DMS153 treated with DMSO at 0.1 percent for 48 hours (cell line): ENCODE data around the gene AMOT.

ENCODE experiments used
- DNase-seq: peaks from one replicate; lab custom pipeline; 2025; ENCODE audit not compliant: unreplicated experiment; lab: John Stamatoyannopoulos, UW

AMOT gene

DNA sequence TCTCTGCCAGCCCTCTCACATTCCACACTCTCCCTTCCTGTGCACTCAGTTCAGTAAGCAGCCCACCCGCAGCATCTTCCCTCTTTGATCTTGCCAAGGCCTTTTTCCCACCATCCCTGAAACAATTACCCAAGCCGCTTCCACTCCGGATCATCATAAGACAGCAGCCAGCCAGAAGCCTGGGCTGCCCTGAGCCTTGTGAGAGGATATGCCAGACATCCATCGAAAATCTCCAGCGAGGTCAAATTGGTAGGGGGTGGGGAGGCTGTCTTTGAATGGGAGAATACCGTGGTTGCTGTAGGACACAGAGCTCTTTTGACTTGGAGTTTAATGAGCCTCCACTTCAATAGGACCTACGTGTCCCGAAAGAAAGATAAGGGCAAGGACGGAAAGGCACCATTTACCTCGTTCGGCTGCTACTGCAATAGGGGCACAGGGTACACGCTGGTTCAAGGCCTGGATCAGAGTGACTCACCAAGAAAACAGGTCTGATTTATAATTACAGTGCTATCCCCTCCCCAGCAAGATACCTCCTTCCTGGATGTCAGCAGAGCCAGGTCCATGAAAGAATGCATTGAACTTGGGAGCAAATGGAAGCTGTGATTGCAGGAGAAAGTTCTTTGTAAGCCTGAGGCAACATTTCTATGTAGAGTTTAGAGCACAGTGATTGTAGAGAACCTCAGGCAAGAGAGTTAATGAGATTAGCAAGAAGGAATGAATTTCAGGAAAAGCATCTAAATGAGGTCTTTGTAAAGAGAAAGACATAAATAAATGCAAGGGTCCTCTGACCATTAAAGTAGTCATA lies 39.5 kb downstream of the AMOT start:
- DNase-seq = no peak

DNA sequence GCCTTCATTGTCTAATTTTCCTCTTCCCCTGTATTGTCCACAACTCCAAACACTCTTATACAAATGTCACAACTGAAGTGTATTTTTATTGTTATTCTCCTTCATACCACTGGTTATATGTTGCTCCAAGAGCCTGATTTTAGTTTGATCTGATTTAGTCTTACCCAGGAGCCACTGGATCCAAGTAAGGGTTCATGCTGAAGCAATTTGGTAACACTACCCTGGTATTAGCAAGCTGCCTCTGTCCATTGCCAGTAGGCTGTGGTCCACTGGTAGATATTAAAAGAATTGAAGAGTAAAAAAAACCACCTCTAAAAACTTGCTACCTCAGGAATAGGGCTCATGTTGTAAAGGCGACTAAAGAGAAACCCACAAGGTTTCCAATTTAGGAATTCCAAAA lies 41.2 kb downstream of the AMOT start:
- DNase-seq = no peak

DNA sequence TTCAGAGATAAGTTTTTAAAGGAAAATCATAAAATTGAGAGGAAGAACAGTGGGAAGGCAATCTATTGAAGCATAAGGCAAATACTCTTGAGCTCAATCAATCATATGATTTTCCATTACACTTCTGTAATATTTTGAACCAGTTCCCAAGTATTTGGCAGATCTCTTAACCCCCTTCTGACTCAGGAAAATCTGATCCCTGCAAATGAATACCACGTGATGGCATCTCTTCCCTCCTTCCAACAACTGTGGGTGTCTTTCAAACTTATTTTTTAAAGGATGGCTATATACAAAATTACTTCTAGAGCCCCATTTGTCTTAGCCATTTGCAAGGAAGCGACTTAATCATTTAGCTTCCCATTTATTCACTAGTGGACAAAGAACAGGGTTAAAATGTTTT lies 41.9 kb downstream of the AMOT start:
- DNase-seq = no peak

DNA sequence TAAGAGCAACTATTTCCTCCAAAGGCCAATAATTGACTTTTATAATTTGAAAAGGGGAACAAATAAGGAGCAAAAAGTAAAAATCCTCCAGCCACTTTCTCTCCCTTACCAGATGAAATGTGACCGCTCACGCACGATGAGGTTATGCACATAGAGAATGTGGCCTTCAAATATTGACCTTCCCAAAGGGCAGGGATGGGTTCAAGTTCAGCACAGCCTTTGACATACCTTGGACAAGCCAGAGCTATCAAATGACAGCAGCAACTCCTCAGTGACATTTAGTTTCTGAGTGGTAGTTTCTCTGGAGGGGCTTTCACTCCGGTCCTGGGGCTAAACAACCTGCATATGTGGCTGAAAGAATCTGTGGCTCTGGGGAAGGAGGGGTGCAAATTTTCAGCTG lies 50.7 kb downstream of the AMOT start:
- DNase-seq = no peak

DNA sequence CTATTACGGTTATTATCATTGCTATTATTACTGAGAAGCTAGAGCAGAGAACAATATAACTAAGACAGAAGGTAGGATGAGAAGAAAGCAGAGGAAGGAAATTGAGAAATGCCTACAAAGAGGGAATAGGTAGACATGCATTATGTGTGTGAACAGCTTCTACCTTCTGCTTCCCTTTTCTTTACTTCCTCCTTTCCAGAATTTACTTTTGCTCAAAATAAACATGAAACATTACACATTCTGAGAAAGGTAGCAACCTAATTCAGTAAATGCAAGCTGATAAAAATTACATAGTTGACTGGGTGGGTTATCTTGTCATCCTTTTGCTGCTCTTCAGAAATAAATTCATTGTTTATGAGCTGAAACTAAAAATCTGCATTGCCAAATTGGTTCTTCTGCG lies 54.6 kb downstream of the AMOT start:
- no peak for DNase-seq

DNA sequence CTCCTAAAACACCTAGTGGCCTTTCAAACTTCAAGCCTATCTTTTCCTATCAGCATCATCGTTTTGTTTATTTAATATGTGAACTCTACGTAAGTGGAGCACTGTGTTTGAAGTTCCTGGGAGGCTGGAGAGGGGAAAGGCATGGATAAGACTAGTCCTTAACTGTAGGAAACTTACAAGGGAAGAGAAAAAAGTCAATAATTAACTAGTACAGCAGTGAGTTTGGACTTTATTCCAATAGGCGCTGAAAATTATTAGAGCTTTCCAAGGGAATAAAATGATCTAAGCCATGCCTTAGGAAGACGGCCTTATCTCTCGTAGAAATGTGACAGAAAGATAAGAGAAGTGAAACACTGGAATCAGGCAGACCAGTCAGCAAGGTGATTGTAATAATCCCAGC lies 55.3 kb downstream of the AMOT start:
- no peak for DNase-seq

DNA sequence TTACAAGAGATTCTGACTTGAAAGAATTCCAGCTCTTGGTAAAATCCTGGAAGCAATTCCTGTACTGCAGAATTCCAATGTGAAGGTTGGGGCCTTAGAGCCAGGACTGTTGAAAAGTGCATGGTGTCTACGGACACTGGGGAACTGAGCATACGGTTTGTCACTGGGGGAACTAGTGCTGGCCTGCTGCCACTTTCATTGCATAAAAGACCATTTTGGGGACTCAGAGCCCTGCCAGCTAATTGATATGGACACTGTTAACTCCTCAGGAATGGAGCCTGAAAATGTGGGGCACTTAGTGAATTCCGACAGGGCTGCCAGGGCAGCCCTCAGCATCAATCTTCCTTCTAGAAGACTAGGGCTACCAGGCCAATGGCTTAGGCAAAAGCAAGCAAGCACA lies 55.9 kb downstream of the AMOT start:
- no peak for DNase-seq

DNA sequence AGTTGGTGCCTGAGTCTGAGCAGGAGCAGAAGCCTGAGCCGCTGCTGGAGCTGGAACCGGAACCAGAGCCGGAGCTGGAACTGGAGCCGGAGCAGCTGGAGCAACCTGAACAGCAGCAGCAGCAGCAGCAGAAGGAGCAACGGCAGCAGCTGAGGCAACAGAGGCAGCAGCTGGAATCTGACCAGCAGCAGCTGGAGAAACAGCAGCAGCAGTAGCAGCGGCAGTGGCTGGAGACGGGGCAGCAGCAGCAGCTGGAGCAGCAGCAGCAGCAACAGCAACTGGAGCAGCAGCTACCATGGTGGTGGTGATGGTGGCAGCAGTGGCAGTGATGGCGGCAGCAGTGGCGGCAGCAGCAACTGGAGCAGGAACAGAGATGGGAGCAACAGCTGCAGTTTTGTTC lies 61.5 kb downstream of the AMOT start:
- no peak for DNase-seq

DNA sequence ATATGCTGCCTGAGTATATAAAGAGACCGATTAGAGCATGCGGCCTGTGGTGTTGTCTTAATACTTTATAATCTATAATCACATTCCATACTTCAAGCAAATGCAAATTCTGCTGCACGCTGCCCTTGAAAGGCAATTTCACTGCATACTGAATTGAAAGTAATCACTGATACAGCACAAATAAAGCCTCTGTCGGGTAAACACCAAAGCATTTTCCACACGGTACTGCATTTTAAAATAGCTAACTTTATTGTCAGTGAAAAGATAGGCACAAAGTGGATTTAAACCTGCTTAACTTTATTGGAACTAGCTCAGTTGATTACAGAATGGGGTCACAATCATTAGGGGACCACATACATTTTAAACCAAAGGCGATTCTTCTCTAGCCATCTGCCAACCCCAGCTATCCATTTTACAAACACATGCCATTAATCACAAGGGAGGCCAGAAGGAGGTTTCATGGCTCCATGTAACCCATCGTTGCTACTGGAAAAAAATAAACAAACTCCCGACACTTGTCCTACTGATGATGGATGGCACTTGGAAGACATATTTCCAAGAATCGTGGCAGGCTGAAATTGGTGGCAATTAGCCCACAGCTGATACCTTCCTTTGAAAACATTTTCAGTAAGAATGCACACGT lies 65.9 kb downstream of the AMOT start:
- no peak for DNase-seq

DNA sequence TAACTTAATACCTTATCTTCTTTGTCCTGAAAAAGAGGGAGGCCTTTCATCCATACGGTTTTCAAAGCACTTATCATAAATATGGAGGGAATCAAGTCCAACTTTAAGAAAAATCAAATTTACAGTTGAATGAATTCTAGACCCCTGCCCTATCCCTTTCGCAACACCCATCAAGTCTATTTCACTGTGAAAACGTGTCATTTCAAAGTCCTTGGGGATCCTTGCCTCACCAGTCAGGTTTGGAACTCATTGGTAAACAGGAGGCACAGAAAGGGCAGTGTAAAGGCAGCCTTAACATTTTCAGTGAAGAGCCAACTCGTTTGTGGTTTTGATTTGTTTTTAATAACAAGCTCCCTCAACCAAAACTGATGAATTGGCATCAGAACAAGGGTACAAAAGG lies 66.5 kb downstream of the AMOT start:
- no peak for DNase-seq

DNA sequence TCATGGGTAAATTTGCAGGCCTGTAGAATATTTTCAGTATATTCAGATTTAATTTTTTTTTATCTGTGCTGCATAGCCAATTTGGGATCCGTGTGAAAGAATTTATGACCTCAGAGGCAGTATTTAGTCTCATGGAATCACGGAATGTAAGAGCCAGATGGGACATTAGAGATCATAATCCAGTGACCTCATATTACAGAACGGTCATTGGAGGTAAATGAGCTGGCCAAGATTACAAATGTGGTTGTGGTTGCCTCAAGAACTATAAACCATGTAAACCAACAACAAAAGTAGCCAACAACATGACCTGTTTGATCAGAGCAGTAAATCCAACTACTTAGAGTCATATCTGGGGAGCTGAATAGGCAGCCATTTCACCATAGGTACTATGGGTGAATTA lies 71.6 kb downstream of the AMOT start:
- no peak for DNase-seq

DNA sequence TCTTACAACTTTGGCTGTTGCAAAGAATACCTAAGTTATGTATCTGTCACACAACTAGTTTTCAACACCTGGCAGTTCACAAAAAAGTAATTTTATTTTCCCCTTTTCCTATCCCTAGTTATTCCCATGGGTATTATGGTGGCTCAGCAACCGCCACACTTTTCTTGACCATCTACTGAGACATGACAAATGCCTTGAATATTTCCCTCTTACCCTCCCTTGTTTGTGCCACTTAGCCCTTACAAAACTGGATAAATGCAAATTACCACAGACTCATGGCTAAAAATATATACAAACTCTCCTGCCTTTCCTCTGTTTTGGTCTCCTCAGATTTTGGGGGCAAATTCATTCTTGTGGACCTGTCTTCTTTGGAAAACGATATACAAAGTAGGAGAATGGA lies 72.1 kb downstream of the AMOT start:
- no peak for DNase-seq

DNA sequence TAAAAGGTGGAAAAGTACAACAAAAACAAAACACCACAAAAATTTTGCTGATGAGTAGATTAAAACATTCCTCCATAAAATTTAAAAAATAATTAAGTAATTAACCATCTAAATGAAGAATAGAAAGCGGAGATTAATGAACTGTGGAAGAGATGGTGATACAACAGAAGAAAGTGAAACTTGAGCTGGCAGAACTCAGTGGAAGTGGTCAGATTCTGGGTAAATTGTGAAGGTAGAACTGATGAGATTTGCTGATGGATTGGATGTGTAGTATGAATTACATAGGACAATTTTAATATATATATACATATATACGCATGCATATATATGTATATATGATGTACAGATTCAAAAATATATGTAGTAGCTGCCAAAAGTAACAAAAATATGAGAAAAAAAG lies 73.9 kb downstream of the AMOT start:
- no peak for DNase-seq

DNA sequence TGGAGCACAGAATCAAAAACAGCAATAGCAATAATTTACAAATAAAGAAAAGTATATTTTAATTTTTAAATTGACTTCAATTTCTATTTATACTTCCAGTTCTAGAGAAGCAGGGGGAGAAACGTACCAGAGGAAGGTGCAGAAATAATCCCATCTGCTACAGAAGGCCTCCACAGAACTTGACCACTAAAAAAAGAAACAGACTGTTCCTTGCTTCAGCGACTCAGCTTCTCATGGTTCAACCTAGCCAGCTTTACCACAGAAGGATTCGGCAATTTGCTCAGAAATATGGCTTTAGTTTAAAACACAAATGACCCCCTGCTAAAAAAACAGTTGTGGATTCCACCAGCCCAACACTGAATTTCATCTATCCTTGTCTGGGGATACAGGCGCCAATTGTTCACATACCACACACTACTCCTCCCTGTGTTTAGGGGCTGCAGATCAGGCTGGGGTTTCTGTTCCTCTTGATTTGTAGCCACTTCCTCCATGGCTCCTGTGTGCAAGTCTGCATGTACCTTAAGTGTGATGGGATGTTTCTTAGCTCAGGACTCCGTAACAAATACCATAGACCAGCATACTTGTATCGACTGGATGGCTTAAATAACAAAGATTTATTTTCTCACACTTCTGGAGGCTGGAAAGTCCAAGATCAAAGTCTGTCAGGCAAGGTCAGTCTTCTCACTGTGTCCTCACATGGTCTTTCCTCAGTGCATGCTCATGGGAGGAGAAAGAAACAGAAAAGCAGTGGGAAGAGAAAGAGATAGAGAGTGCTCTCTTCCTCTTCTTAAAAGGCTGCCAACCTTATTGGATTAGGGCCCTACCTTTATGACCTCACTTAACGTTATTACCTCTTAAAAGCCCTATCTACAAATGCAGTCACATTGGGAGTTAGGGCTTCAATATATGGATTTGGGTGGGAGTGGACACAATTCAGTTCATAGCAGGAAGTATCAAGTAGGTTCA lies 79.1 kb downstream of the AMOT start:
- no peak for DNase-seq

DNA sequence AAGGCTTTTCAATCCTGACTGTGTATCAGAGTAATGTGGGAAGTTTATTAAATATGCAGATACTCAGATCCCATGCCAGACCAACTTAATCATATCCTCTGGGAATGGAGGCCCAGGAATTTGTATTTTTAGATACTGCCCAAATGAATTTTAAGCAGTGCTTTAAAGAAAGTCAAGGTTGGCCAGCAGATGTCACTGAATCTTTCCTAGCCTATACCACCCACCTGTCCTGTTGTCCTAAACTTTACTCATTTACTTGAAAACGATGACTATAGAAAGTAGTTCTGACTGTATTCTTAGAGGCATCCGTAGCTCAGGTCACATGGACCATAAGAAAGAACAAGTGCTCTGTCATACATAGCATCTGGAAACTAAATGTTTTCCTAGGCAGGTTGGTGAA lies 79.9 kb downstream of the AMOT start:
- no peak for DNase-seq

DNA sequence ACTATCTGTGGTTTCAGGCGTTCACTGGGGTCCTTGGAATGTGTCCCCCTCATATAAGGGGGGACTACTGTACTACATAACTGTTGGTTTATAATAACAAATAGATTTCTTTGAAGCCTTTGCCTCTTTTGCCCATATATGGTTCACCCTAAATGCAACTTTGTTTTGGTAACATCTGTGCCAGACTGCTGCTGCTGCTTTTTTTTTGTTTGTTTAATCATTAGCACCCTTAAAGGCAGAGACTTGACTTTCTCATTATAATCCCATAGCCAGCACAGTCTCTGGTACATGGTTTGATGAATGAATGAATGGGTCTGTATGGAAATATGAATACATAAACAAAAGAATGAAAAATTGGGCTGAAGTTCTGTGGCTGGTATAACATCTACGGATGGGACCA lies 80.7 kb downstream of the AMOT start:
- no peak for DNase-seq

DNA sequence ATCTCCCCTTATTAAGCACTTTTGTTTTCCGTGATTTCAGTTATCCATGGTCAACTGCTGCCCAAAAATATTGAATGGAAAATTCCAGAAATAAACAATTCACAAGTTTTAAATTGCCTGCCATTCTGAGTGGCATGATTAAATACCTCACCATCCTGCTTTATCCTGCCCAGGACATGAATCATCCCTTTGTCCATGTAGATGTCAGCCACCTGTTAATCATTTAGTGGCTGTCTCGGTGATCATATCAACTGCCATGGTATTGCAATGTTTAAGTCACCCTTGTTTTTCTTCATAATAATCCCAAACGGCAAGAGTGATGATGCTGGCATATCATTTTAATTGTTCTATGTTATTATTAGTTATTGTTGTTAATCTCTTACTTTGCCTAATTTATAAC lies 81.1 kb downstream of the AMOT start:
- DNase-seq = no peak

DNA sequence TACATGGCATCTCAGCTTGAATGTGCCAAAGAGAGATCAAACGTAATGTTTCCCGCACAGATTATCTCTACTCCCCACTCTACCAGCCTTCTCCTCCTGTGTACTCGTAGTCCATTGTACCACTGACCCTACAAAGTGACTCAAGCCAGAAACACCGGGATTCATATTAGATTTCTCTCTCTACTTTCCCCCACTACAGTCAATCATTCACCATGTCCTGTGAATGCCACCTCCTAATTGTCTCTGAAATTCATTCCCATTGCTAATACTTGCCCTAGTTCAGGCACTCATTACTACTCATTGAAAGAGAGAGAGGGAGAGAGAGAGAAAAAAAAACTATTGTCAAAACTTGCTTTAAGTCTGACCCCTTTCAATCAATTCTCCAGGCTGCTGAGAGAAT lies 82.7 kb downstream of the AMOT start:
- no peak for DNase-seq

DNA sequence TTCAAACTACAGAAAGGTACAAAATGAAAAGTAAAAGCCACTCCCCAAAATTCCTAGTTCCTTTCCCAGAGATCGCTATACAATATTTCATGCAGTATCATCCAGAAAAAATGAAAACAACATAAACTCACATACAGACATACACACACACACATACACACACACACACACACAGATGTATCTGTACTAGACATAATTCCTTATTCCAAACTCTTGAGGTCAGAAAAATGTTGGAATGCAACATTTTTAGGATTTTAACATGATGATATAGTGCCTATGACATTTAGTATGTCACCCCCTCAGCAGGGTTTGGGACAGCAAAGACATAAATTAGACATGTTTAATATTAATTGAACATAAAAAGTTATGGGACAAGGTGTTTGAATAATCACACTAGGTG lies 87.5 kb downstream of the AMOT start:
- DNase-seq = no peak

DNA sequence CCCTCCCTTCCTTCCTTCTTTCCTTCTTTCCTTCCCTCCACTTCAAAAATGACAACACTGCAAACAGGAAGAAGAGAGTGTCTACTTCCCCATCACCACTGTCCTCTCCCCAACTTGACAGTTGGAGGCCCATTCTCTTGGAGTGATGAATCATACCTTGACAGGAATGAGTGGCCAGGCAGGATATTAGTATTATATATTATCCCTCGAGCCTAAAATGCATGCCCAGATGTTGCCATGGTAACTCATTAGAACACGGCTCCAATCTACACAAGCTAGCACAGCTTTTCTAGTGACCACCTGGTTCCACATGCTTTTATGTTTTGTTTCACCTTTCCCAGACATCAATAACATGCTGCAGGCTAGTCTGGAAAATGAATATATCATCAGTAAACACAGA lies 89.6 kb downstream of the AMOT start:
- DNase-seq = no peak

DNA sequence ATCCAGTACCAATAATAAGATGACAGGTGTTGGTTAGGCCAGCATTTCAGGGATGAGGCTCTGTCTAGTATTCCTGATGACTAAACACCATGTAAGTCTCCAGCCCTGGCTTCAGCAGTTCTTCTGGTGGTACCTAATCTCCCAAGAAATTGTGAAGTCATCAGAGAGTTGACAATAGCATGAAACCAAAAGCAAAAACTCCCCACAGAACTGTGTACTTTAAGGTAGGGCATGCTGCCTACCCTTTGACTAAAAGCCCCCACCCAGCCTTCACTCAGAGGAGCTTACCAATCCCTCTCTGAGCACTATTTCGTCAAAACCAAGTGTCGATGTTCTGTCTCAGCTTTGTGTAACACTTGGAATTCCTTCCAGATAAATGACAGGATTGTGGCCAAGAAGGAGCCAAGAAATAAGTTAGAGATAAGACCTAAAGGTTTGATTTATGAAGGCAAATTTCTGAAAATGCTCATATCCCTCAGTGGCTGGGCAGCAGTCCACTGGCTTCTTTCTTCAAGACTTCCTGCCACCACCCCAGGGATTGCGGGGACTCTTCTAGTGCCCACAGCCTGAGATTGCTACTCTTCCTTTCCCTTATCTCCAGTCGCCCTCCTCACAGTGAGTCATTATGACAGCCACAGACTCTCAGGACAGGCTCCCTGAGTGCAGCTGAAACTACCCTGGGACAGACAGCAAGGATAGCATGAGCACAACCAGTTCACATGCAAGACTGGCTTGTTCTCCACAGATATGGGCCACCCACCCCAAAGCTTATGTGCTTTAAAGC lies 93.6 kb downstream of the AMOT start:
- DNase-seq = no peak
